Right ventricle myocardium inferior (tissue), 1 donor: ENCODE results near the gene ABCC2. TPM values are rescaled to one million over a fixed set of nuclear protein-coding genes. Genes with fewer than 3 reads are reported as not detected.
"Not testable (repeated sequence)": the region's sequence is repeated elsewhere in the genome, so short reads cannot be mapped to it uniquely, and the experiment has no call there.

Source experiments
- ATAC-seq: fragments of 200-7000 bp; cut with Tn5 transposase; one replicate; pipeline ENCODE4 v1.9.1; 2020; ENCODE audit warnings: mild to moderate bottlenecking, moderate library complexity
- DNase-seq: peaks from one replicate; pipeline ENCODE4 v3.0.0; 2021; ENCODE audit errors: missing footprints
- intact Hi-C: fragments of 100-400 bp; cut with DNase I; formaldehyde crosslinking; loops from one replicate; pipeline ENCODE4 v1.11.0; 2022
- total RNA-seq: library from RNA; stranded (reverse); fragmentation: NEBNext Ultra II Directional; extraction: Animal tissue kit (Norgen Biotek cat#: 25700); gene quantifications from one replicate; pipeline ENCODE4 v1.2.1, GENCODE V29; 2021
- donor health status: DM: no; HTN: yes; CAD: no; lungs with severe emphysema.

The ABCC2 gene
- total RNA-seq, 1 donor from 2014 or later, result 0.05 TPM

DNA sequence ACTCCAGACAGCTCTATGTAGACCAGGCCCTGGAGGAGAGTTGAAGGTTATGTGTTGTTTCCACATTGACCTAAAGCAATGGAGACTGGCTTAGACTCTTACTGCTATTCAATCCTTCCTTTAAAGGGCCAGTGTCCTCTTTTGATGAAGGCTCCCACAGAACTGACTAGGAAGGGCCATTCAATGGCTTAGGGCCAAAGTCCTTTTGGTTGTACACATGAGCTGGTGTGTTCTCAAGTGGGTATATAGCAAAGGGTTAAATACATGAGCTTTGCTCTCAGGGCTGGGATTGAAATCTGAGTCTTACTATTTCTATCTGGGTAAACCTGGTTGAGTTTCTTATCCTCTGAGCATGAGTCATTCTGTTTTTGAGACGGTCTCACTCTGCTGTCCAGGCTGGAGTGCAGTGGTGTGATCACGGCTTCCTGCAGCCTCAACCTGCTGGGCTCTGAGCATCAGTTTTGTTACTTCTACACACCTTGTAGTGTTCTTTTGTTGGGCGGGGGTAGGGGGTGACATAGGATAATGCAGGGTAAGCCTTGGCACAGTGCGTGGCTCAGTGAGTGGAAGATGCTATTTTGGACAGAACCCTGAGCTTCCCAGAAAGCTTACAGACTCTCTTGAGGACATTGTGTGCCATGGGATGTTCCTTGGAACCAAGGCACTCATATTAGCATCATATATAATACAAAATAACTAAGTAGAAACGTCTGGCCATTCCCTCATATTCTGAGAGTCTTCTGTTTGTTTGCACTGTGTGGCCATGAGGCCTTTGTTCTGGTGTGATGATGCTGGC lies 90.1 kb downstream of the ABCC2 start:
- no peak for ATAC-seq

DNA sequence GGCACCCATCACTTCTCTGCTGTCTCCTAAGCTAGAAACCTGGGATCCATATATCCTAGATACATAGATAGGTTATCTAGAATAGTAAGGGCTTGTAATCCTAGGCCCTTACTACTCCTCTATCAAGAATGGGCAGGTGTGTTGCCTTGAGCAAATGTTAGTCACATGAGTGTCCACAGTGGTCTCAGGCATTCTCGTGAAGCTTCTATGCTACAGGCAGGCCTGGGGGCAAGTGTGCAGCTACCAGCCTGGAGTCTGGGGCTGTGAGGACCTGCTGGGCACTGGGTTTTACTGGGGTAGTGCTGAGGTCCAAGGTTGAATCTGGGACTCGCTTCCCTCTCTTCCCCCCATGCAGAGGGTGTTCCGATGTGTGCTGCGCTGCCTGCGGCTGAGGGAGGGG lies 91.4 kb downstream of the ABCC2 start:
- ATAC-seq (no peak), DNase-seq (no peak)
- intact Hi-C loops, result no loop called here

More for the DNA sequence above, 90.1 kb downstream of the ABCC2 start:
- DNase-seq, result no peak
- intact Hi-C loops, result no loop called here

DNA sequence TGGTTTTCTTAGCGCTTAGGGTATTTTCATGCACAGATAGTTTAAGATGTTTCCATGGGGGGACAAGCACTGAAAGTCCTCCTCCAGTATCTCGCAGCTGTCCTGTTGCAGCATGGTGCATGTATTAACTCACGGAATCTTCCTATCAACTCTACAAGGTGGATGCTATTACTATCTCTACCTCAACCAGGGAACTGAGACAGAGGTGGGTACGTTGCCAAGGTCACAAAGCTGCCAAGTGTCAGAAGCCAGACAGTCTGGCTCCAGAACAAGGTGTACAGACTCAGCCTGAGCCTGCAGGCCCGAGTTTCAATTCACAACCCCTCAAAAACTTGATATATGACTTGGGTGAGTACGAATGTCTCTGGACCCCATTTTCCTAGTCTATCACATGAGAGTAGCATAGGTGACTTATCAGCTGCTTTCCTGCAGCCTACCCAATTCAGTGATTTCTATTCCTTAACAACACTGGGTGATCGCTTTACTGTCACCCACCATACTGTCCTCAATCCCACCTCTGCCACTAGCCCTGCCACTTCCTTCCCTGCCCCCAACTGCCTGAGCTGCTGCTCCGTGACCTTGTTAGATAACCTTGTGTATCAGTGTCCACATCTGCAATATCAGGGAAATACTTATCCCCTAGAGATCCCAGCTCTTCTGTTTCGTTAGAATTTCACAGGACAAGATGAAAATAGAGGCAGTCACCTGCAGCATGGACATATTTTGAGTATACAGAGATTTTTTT lies 92.1 kb downstream of the ABCC2 start:
- intact Hi-C loops, result no loop called here
- peak; percentile 48 for ATAC-seq
- DNase-seq, result no peak

GRCh38 chr10:99875473-99875872 lies 93.0 kb downstream of the ABCC2 start:
- DNase-seq (no peak), ATAC-seq (no peak)
- intact Hi-C loops, result no loop called here

- no peak for DNase-seq
- intact Hi-C loops, result no loop called here
- ATAC-seq, result peak; percentile 39
These were observed 97.8 kb downstream of the ABCC2 start for GRCh38 chr10:99880080-99880835.

GRCh38 chr10:99881371-99881770 lies 98.9 kb downstream of the ABCC2 start:
- intact Hi-C loops, result no loop called here

DNA sequence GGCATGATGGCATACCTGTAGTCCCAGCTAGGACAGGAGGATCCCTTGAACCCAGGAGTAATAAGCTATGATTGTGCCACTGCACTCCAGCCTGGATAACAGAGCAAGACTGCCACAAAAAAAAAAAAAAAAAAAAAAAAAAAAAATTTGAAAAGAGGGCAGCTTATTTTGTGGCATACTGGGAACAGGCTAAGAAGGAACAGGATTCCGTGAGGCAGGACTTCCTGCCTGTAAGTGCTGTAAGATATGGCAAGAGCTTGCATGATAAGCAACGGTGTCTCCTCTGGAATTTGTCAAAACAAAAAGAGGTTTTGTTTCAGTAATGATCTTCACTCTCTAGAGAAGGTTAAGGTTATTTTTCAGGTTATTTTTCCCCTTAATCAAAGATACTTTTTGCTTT lies 101.1 kb downstream of the ABCC2 start:
- intact Hi-C loops, result no loop called here
- DNase-seq, result no peak

More at GRCh38 chr10:99881371-99881770, 98.9 kb downstream of the ABCC2 start:
- DNase-seq, result no peak
- no peak for ATAC-seq

GRCh38 chr10:99888622-99889021 lies 106.2 kb downstream of the ABCC2 start:
- intact Hi-C loops, result no loop called here
- DNase-seq (no peak), ATAC-seq (no peak)

More for the DNA sequence above, 101.1 kb downstream of the ABCC2 start:
- ATAC-seq, result no peak

- intact Hi-C loops, result no loop called here
- DNase-seq (no peak), ATAC-seq (no peak)
These were observed 112.2 kb downstream of the ABCC2 start for GRCh38 chr10:99894613-99895012.

- DNase-seq, intact Hi-C loops, ATAC-seq: not testable (repeated sequence)
These were observed 112.6 kb downstream of the ABCC2 start for GRCh38 chr10:99895066-99895465.

DNA sequence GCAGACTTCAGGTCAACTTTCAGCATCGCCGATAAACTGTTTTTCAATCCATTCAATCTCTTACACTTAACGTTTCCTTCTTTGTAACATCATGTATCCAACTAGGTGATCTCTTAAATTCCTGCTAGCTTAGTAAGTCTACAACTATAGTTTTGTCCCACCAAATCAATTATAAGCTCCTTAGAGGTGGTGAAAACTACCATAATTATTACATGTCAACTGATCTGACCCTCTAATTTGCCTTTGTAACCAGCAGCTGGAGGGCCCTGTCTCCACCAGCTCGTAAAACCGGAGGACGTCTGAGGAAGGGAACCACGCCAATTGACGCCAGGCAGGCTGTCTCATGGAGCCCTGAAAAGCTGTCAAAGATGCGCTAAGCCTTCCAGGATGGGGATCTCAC lies 113.4 kb downstream of the ABCC2 start:
- no peak for DNase-seq
- intact Hi-C loops, result no loop called here

More for the DNA sequence above, 113.4 kb downstream of the ABCC2 start:
- no peak for ATAC-seq

Other genes starting within 250 kb of the ABCC2 start
- not detected for gene NKX2-3, start 249.7 kb upstream of the ABCC2 start, total RNA-seq
- 38.2 TPM for gene SLC25A28, start 162.2 kb upstream of the ABCC2 start, total RNA-seq
- 1.4 TPM for gene ENTPD7, start 123.1 kb upstream of the ABCC2 start, total RNA-seq
- 30.1 TPM for gene COX15, start 50.5 kb upstream of the ABCC2 start, total RNA-seq
- 37.2 TPM for gene CUTC, start 50.4 kb upstream of the ABCC2 start, total RNA-seq
- gene DNMBP, start 227.3 kb downstream of the ABCC2 start, total RNA-seq, result 6.6 TPM